Measurements from ENCODE around the gene PPP1R16B.
"Not testable (repeated sequence)": the region's sequence is repeated elsewhere in the genome, so short reads cannot be mapped to it uniquely, and the experiment has no call there.

The PPP1R16B gene

GRCh38 chr20:38941726-38942389, 136.4 kb downstream of the PPP1R16B start:
- H3K9ac ChIP-seq (ENCODE audit: low read length): no peak overlapping the region
- H3K4me1 ChIP-seq (ENCODE audit: control insufficient read depth, insufficient read depth, low read length): no peaks in the 10 kb centered on the region
- H3K36me3 ChIP-seq (ENCODE audit: control insufficient read depth, insufficient read depth, low read length): no peaks in the 10 kb centered on the region
- H3K27me3 ChIP-seq (ENCODE audit: control insufficient read depth, insufficient read depth, low read length): no peaks in the 10 kb centered on the region
- H3K4me3 ChIP-seq (ENCODE audit: low read length): no peak overlapping the region
- H3K9me3 ChIP-seq (ENCODE audit: control insufficient read depth, low read length): no peaks in the 10 kb centered on the region

- Histone ChIP-seq H3K4me1 (ENCODE audit: control insufficient read depth, insufficient read depth, low read length) (no peaks in the 10 kb centered on the region), H3K27me3 (ENCODE audit: control insufficient read depth, insufficient read depth, low read length) (no peaks in the 10 kb centered on the region), H3K9me3 (ENCODE audit: control insufficient read depth, low read length) (no peaks in the 10 kb centered on the region), H3K9ac (ENCODE audit: low read length) (no peak overlapping the region), H3K4me3 (ENCODE audit: low read length) (no peak overlapping the region), H3K36me3 (ENCODE audit: control insufficient read depth, insufficient read depth, low read length) (no peaks in the 10 kb centered on the region)
Observed at GRCh38 chr20:38945012-38945411, 139.5 kb downstream of the PPP1R16B start.

- no peaks in the 10 kb centered on the region for H3K36me3 ChIP-seq (ENCODE audit: control insufficient read depth, insufficient read depth, low read length)
- H3K4me1 ChIP-seq (ENCODE audit: control insufficient read depth, insufficient read depth, low read length): no peaks in the 10 kb centered on the region
- no peak overlapping the region for H3K4me3 ChIP-seq (ENCODE audit: low read length)
- no peak overlapping the region for H3K9ac ChIP-seq (ENCODE audit: low read length)
- H3K27me3 ChIP-seq (ENCODE audit: control insufficient read depth, insufficient read depth, low read length): no peaks in the 10 kb centered on the region
- H3K9me3 ChIP-seq (ENCODE audit: control insufficient read depth, low read length): no peaks in the 10 kb centered on the region
Observed at GRCh38 chr20:38946836-38947235, 141.3 kb downstream of the PPP1R16B start.

DNA sequence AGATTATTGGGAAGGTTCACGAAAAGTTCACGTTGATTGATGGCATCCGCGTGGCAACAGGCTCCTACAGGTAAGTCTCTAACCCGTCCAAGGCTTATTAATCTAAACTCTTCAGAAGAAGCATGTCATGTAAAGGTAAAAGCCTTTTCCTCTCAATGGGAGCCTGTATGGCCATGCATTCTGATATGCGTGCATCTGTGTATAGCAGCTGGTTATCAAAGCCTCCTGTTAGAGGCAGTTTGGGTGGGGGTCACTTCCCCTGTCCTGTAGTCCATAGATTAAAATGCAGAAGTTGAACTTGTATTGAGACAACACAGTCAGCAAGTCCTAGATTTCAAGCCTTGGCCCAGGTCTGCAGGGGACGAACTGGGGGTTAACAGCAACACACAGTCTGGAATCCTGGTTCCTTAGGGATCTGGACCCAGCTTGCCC, 142.4 kb downstream of the PPP1R16B start:
- Histone ChIP-seq H3K4me1 (ENCODE audit: control insufficient read depth, insufficient read depth, low read length) (no peaks in the 10 kb centered on the region), H3K36me3 (ENCODE audit: control insufficient read depth, insufficient read depth, low read length) (no peaks in the 10 kb centered on the region), H3K27me3 (ENCODE audit: control insufficient read depth, insufficient read depth, low read length) (no peaks in the 10 kb centered on the region), H3K4me3 (ENCODE audit: low read length) (no peak overlapping the region), H3K9me3 (ENCODE audit: control insufficient read depth, low read length) (no peaks in the 10 kb centered on the region), H3K9ac (ENCODE audit: low read length) (no peak overlapping the region)

GRCh38 chr20:38950254-38950653, 144.8 kb downstream of the PPP1R16B start:
- Histone ChIP-seq H3K4me1 (ENCODE audit: control insufficient read depth, insufficient read depth, low read length) (no peaks in the 10 kb centered on the region), H3K36me3 (ENCODE audit: control insufficient read depth, insufficient read depth, low read length) (no peaks in the 10 kb centered on the region), H3K9ac (ENCODE audit: low read length) (no peak overlapping the region), H3K9me3 (ENCODE audit: control insufficient read depth, low read length) (no peaks in the 10 kb centered on the region), H3K27me3 (ENCODE audit: control insufficient read depth, insufficient read depth, low read length) (no peaks in the 10 kb centered on the region), H3K4me3 (ENCODE audit: low read length) (no peak overlapping the region)

DNA sequence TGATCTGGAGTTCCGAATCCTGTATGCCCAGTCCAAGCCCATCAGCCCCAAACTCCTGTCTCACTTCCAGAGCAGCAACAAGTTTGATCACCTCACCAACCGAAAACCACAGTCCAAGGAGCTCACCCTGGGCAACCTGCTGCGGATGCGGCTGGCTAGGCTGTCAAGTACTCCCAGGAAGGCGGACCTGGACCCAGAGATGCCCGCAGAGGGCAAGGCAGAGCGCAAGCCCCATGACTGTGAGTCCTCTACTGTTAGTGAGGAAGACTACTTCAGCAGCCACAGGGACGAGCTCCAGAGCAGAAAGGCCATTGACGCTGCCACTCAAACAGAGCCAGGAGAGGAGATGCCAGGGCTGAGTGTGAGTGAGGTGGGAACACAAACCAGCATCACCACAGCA, 146.1 kb downstream of the PPP1R16B start:
- no peaks in the 10 kb centered on the region for H3K36me3 ChIP-seq (ENCODE audit: control insufficient read depth, insufficient read depth, low read length)
- H3K4me3 ChIP-seq (ENCODE audit: low read length): no peak overlapping the region
- no peaks in the 10 kb centered on the region for H3K9me3 ChIP-seq (ENCODE audit: control insufficient read depth, low read length)
- no peak overlapping the region for H3K9ac ChIP-seq (ENCODE audit: low read length)
- no peaks in the 10 kb centered on the region for H3K4me1 ChIP-seq (ENCODE audit: control insufficient read depth, insufficient read depth, low read length)
- no peaks in the 10 kb centered on the region for H3K27me3 ChIP-seq (ENCODE audit: control insufficient read depth, insufficient read depth, low read length)

DNA sequence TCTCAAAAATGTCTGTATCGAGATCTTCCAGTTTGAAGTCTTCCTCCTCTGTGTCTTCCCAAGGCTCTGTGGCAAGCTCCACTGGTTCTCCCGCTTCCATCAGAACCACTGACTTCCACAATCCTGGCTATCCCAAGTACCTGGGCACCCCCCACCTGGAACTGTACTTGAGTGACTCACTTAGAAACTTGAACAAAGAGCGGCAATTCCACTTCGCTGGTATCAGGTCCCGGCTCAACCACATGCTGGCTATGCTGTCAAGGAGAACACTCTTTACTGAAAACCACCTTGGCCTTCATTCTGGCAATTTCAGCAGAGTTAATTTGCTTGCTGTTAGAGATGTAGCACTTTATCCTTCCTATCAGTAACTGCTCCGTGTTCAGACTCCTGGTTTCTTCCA, 146.7 kb downstream of the PPP1R16B start:
- no peaks in the 10 kb centered on the region for H3K27me3 ChIP-seq (ENCODE audit: control insufficient read depth, insufficient read depth, low read length)
- H3K4me1 ChIP-seq (ENCODE audit: control insufficient read depth, insufficient read depth, low read length): no peaks in the 10 kb centered on the region
- no peaks in the 10 kb centered on the region for H3K9me3 ChIP-seq (ENCODE audit: control insufficient read depth, low read length)
- no peak overlapping the region for H3K4me3 ChIP-seq (ENCODE audit: low read length)
- no peak overlapping the region for H3K9ac ChIP-seq (ENCODE audit: low read length)
- H3K36me3 ChIP-seq (ENCODE audit: control insufficient read depth, insufficient read depth, low read length): no peaks in the 10 kb centered on the region

GRCh38 chr20:38953630-38954340, 148.3 kb downstream of the PPP1R16B start:
- H3K36me3 ChIP-seq (ENCODE audit: control insufficient read depth, insufficient read depth, low read length): no peaks in the 10 kb centered on the region
- no peak overlapping the region for H3K4me3 ChIP-seq (ENCODE audit: low read length)
- H3K9ac ChIP-seq (ENCODE audit: low read length): no peak overlapping the region

DNA sequence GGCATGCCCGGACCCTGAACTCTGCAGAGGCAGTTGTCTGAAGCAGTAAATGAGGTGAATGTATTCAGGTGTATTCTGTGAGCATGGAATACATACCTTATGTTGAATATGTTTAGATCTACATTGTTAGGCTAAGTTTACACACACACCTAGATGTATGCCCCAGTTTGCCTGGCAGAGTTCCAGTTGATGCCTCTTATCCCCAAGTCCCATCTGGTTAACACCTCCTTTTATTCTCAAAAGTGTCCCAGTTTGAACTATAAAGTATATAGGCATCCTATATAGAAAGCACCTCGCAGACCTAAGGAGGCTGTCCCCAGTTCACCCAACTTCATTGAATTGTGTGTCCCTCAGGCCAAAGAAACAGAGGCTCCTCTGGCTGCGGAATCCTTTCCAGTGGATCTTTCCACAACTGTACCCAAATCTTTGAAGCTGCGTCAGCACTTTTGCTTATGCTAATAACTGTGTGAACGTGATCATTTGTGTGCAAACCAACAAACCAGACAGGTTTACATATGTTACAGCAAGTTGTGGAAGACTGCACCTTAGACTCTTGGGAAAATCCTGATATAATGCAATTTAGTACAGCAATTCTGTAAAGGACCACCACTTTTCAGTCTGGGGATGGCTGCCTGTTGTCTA, 151.9 kb downstream of the PPP1R16B start:
- no peak overlapping the region for H3K4me3 ChIP-seq (ENCODE audit: low read length)
- no peaks in the 10 kb centered on the region for H3K27me3 ChIP-seq (ENCODE audit: control insufficient read depth, insufficient read depth, low read length)
- H3K36me3 ChIP-seq (ENCODE audit: control insufficient read depth, insufficient read depth, low read length): no peaks in the 10 kb centered on the region
- H3K9me3 ChIP-seq (ENCODE audit: control insufficient read depth, low read length): no peaks in the 10 kb centered on the region
- H3K4me1 ChIP-seq (ENCODE audit: control insufficient read depth, insufficient read depth, low read length): peaks cover 4% of the 10 kb centered on the region
- H3K9ac ChIP-seq (ENCODE audit: low read length): no peak overlapping the region

More at GRCh38 chr20:38953630-38954340, 148.3 kb downstream of the PPP1R16B start:
- no peaks in the 10 kb centered on the region for H3K27me3 ChIP-seq (ENCODE audit: control insufficient read depth, insufficient read depth, low read length)
- no peaks in the 10 kb centered on the region for H3K4me1 ChIP-seq (ENCODE audit: control insufficient read depth, insufficient read depth, low read length)
- H3K9me3 ChIP-seq (ENCODE audit: control insufficient read depth, low read length): no peaks in the 10 kb centered on the region

DNA sequence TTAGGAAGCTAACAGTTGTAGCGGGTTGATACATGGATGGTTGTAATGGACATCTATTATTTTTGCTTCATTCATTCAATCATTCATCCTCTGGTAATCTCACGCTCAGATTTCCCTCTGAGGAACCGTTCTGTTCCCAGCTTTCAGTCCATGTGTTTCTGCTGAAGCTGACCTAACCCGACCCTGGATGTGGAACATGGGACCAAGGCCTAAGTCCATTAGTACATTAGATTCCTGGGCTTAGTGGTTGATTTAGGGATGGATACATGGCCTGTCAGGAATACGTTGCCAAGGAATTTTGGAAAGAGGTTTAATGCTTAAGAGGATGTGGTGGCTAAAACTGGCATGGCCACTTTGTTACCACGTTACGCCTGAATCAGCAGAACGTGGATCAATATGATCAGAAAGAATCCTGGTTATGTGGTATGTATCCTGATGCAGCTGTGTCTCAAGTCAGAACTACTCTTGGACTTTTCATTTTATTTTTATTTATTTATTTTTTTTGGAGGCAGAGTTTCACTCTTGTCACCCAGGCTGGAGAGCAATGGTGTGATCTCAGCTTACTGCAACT, 152.5 kb downstream of the PPP1R16B start:
- H3K36me3 ChIP-seq (ENCODE audit: control insufficient read depth, insufficient read depth, low read length): no peaks in the 10 kb centered on the region
- no peaks in the 10 kb centered on the region for H3K9me3 ChIP-seq (ENCODE audit: control insufficient read depth, low read length)
- no peaks in the 10 kb centered on the region for H3K27me3 ChIP-seq (ENCODE audit: control insufficient read depth, insufficient read depth, low read length)
- H3K4me1 ChIP-seq (ENCODE audit: control insufficient read depth, insufficient read depth, low read length): peaks cover 4% of the 10 kb centered on the region
- H3K4me3 ChIP-seq (ENCODE audit: low read length): no peak overlapping the region
- H3K9ac ChIP-seq (ENCODE audit: low read length): no peak overlapping the region

DNA sequence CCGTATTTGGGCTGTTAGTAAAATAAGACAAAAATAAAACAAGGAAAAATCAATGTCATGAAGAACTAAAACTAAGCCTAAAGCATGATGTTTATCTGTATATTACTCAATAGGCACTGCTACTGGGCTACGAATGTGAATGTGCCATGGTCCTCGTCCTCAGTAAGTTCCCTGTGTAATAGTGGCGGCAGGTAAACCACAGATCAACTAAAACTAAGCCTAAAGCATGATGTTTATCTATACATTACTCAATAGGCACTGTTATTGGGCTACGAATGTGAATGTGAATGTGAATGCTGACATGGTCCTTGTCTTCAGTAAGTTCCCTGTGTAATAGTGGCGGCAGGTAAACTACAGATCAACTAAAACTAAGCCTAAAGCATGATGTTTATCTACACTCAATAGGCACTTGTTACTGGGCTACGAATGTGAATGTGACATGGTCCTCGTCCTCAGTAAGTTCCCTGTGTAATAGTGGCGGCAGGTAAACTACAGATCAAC, 154.7 kb downstream of the PPP1R16B start:
- H3K9me3 ChIP-seq (ENCODE audit: control insufficient read depth, low read length); H3K4me1 ChIP-seq (ENCODE audit: control insufficient read depth, insufficient read depth, low read length); H3K4me3 ChIP-seq (ENCODE audit: low read length); H3K9ac ChIP-seq (ENCODE audit: low read length); H3K27me3 ChIP-seq (ENCODE audit: control insufficient read depth, insufficient read depth, low read length); H3K36me3 ChIP-seq (ENCODE audit: control insufficient read depth, insufficient read depth, low read length): not testable (repeated sequence)

DNA sequence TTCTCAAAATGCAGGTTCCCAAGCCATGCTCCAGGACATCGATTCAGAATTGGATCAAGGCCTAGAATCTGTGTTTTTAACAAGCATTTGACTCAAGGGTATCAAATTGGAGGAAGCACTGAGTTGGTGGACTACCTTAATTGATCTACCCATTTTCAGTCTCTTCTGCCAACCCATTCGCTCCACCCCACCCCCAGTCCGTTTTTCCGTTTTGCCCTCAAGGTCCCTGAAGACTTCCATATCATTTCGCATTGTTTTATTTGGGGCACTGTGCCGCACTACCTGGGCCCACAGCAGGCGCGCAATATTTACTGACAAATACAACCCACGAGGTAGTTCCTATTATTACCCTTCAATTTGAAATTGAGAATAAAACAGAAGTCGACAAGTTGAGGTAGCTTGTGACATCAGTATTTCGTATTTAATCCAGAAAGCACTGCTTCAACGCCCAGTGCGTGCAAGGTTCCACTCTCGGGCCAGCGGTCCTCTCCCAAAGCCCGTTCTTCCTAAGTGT, 156.1 kb downstream of the PPP1R16B start:
- Histone ChIP-seq H3K4me1 (ENCODE audit: control insufficient read depth, insufficient read depth, low read length) (peaks cover 4% of the 10 kb centered on the region), H3K9me3 (ENCODE audit: control insufficient read depth, low read length) (no peaks in the 10 kb centered on the region), H3K9ac (ENCODE audit: low read length) (peak overlapping the region; percentile 69), H3K36me3 (ENCODE audit: control insufficient read depth, insufficient read depth, low read length) (no peaks in the 10 kb centered on the region), H3K4me3 (ENCODE audit: low read length) (peak overlapping the region; percentile 40), H3K27me3 (ENCODE audit: control insufficient read depth, insufficient read depth, low read length) (no peaks in the 10 kb centered on the region)

Data from mucosa of stomach (tissue), 1 donor.